Panc1 (cell line): ENCODE results near the gene MICALL2. TPM values are rescaled to one million over a fixed set of nuclear protein-coding genes. Genes with fewer than 3 reads are reported as not detected.

Experiments used
- ATAC-seq: fragments of 200-7000 bp; cut with Tn5 transposase; 2 replicates; pipeline ENCODE4 v1.9.1; 2020; ENCODE audit warnings: mild to moderate bottlenecking, moderate library complexity
- BruUV-seq: library from RNA; stranded (reverse); fragments of 400-500 nt; replicated peaks from 2 replicates; lab custom pipeline; 2021; lab: Mats Ljungman, UMichigan
- CTCF ChIA-PET: fragments of 300-600 bp; sonication (Branson Sonifier 250); formaldehyde crosslinking; loops from one replicate; lab custom pipeline; 2022; ENCODE audit warnings: antibody characterized with exemption; lab: Charles Lee
- POLR2A ChIA-PET: fragments of 300-600 bp; sonication (Branson Sonifier 250); formaldehyde crosslinking; loops from one replicate; lab custom pipeline; 2022; ENCODE audit warnings: antibody characterized with exemption; lab: Charles Lee
- DNase-seq: peaks from one replicate; pipeline ENCODE4 v3.0.0-alpha.2; 2010; ENCODE audit warnings: low read depth, low spot score
- H3K27ac ChIP-seq: 2 replicates; pipeline ENCODE4 v1.5.1; 2011; ENCODE audit warnings: mild to moderate bottlenecking, low read length, inconsistent platforms
- H3K27me3 ChIP-seq: fragments of 200-500 bp; sonication (Bioruptor generic); 2 replicates; pipeline ENCODE4 v1.6.0; 2014; ENCODE audit warnings: low read length, inconsistent platforms; ENCODE audit not compliant: control insufficient read depth, insufficient read depth
- H3K36me3 ChIP-seq: fragments of 200-500 bp; sonication (Bioruptor generic); 2 replicates; pipeline ENCODE4 v1.5.1; 2014; ENCODE audit warnings: inconsistent platforms, mild to moderate bottlenecking, low read length, moderate library complexity; ENCODE audit not compliant: control insufficient read depth, insufficient read depth
- H3K4me1 ChIP-seq: 2 replicates; pipeline ENCODE4 v1.5.1; 2011; ENCODE audit warnings: inconsistent platforms, mild to moderate bottlenecking, low read length, moderate library complexity; ENCODE audit not compliant: control insufficient read depth, insufficient read depth
- H3K4me3 ChIP-seq, 2 experiments: 2 replicates each; pipeline ENCODE4 v1.5.1; 2011 to 2012; ENCODE audit warnings: low read depth in 2 of 2, low read length in 2 of 2, mild to moderate bottlenecking in 2 of 2, inconsistent platforms in 1 of 2, moderate library complexity in 1 of 2
- H3K9me3 ChIP-seq: fragments of 200-500 bp; sonication (Bioruptor generic); 2 replicates; pipeline ENCODE4 v1.5.1; 2014; ENCODE audit warnings: low read depth, mild to moderate bottlenecking, inconsistent platforms, low read length, moderate library complexity; ENCODE audit not compliant: control insufficient read depth, insufficient read depth
- POLR2AphosphoS5 ChIP-seq: IDR thresholded peaks from 2 replicates; pipeline ENCODE4 v1.6.1; 2012; ENCODE audit warnings: mild to moderate bottlenecking, low read depth, low read length, moderate library complexity
- REST ChIP-seq, 2 experiments: IDR thresholded peaks; 2 replicates each; pipeline ENCODE4 v1.6.1; 2011 to 2012; ENCODE audit warnings: low read depth in 2 of 2, control low read depth in 1 of 2, low read length in 1 of 2, mild to moderate bottlenecking in 1 of 2, moderate library complexity in 1 of 2; ENCODE audit not compliant: insufficient read depth in 1 of 2
- SIN3A ChIP-seq: IDR thresholded peaks from 2 replicates; pipeline ENCODE4 v1.6.1; 2012; ENCODE audit warnings: low read depth, mild to moderate bottlenecking, low read length, moderate library complexity, borderline replicate concordance; ENCODE audit not compliant: insufficient read depth
- TCF7L2 ChIP-seq: IDR thresholded peaks from 2 replicates; pipeline ENCODE4 v1.6.1; 2011; ENCODE audit warnings: mild to moderate bottlenecking, low read depth, low read length, inconsistent platforms
- in situ Hi-C: cut with HindIII; loops from 2 replicates; pipeline ENCODE4 v1.10.0; 2016; ENCODE audit warnings: low sequenced_read_pairs, low pct_unique_long_range_greater_than_20kb
- intact Hi-C: fragments of 100-400 bp; cut with micrococcal nuclease; formaldehyde crosslinking; loops from one replicate; pipeline ENCODE4 v1.10.0; 2022; ENCODE audit not compliant: unreplicated experiment
- total RNA-seq: library from RNA; stranded (reverse); gene quantifications from one replicate; pipeline ENCODE4 v1.2.1, GENCODE V29; 2021; ENCODE audit not compliant: unreplicated experiment
- TF ChIP-seq, protein P1 (sequence below): fragments of 450-650 bp; IDR thresholded peaks from 2 replicates; pipeline ENCODE4 v1.5.1; 2017; ENCODE audit warnings: mild to moderate bottlenecking

Gene MICALL2
- total RNA-seq, 1 experiment from 2014 or later, result 144 TPM

- in situ Hi-C loops, result no loop called here
- no peak for ATAC-seq
- POLR2A ChIA-PET, result no interaction called here
These were observed 19.2 kb upstream of the MICALL2 start for GRCh38 chr7:1478480-1478879.

GRCh38 chr7:1476859-1477258, 17.6 kb upstream of the MICALL2 start:
- POLR2A ChIA-PET, result no interaction called here

More at GRCh38 chr7:1478480-1478879, 19.2 kb upstream of the MICALL2 start:
- intact Hi-C loops, result no loop called here
- no TSS peak for BruUV-seq
- no peak for TF ChIP-seq TCF7L2
- no peak for TF ChIP-seq REST (IDR thresholded peaks at IDR 0.05; ENCODE audit: insufficient read depth in 1 of 2, low read depth in 2 of 2, low read length in 1 of 2)
- no peak for TF ChIP-seq POLR2AphosphoS5
- TF ChIP-seq, protein P1, sequence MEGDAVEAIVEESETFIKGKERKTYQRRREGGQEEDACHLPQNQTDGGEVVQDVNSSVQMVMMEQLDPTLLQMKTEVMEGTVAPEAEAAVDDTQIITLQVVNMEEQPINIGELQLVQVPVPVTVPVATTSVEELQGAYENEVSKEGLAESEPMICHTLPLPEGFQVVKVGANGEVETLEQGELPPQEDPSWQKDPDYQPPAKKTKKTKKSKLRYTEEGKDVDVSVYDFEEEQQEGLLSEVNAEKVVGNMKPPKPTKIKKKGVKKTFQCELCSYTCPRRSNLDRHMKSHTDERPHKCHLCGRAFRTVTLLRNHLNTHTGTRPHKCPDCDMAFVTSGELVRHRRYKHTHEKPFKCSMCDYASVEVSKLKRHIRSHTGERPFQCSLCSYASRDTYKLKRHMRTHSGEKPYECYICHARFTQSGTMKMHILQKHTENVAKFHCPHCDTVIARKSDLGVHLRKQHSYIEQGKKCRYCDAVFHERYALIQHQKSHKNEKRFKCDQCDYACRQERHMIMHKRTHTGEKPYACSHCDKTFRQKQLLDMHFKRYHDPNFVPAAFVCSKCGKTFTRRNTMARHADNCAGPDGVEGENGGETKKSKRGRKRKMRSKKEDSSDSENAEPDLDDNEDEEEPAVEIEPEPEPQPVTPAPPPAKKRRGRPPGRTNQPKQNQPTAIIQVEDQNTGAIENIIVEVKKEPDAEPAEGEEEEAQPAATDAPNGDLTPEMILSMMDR, result no peak
- no peak for TF ChIP-seq SIN3A
- DNase-seq, result no peak
- CTCF ChIA-PET, result no interaction called here
- Histone ChIP-seq H3K9me3 (no peaks in the 10 kb centered on the region), H3K27me3 (no peaks in the 10 kb centered on the region), H3K36me3 (peaks cover 3% of the 10 kb centered on the region), H3K27ac (no peak overlapping the region), H3K4me3 (no peak overlapping the region), H3K4me1 (no peaks in the 10 kb centered on the region)

More at GRCh38 chr7:1476859-1477258, 17.6 kb upstream of the MICALL2 start:
- H3K9me3 ChIP-seq, result no peaks in the 10 kb centered on the region
- no peak overlapping the region for H3K4me3 ChIP-seq
- in situ Hi-C loops, result no loop called here
- peaks cover 3% of the 10 kb centered on the region for H3K36me3 ChIP-seq
- H3K27ac ChIP-seq, result no peak overlapping the region
- no peak for TF ChIP-seq TCF7L2
- TF ChIP-seq, protein P1, result no peak
- no peak for TF ChIP-seq POLR2AphosphoS5
- no peak for TF ChIP-seq SIN3A
- no peak for TF ChIP-seq REST (IDR thresholded peaks at IDR 0.05; ENCODE audit: insufficient read depth in 1 of 2, low read depth in 2 of 2, low read length in 1 of 2)
- ATAC-seq, result no peak
- no peaks in the 10 kb centered on the region for H3K27me3 ChIP-seq
- H3K4me1 ChIP-seq, result no peaks in the 10 kb centered on the region
- BruUV-seq, result no TSS peak
- no peak for DNase-seq
- CTCF ChIA-PET, result no interaction called here
- intact Hi-C loops, result no loop called here
